GM12864 (cell line): ENCODE measurements around the gene SUN1.
"Not testable (repeated sequence)": the region's sequence is repeated elsewhere in the genome, so short reads cannot be mapped to it uniquely, and the experiment has no call there.

Experiments used
- DNase-seq: peaks from one replicate; pipeline ENCODE4 v3.0.0-alpha.2; 2011; ENCODE audit warnings: low read depth
- H3K4me3 ChIP-seq: 2 replicates; pipeline ENCODE4 v1.5.1; 2011; ENCODE audit warnings: mild to moderate bottlenecking, low read depth, low read length, control low read depth
- CTCF ChIP-seq: IDR thresholded peaks from 2 replicates; pipeline ENCODE4 v1.5.1; 2011; ENCODE audit warnings: low read depth, mild to moderate bottlenecking, moderate library complexity, low read length, control low read depth, inconsistent platforms; ENCODE audit errors: missing control alignments

SUN1 gene

GRCh38 chr7:865921-866320, 33.6 kb downstream of the SUN1 start:
- TF ChIP-seq CTCF: no peak
- no peak overlapping the region for H3K4me3 ChIP-seq
- no peak for DNase-seq

GRCh38 chr7:867001-867405, 34.7 kb downstream of the SUN1 start:
- TF ChIP-seq CTCF: no peak
- DNase-seq: no peak
- H3K4me3 ChIP-seq: no peak overlapping the region

GRCh38 chr7:867406-868188, 35.3 kb downstream of the SUN1 start:
- no peak for DNase-seq

GRCh38 chr7:868189-868486, 35.9 kb downstream of the SUN1 start:
- no peak overlapping the region for H3K4me3 ChIP-seq
- DNase-seq: no peak
- no peak for TF ChIP-seq CTCF

More at GRCh38 chr7:867406-868188, 35.3 kb downstream of the SUN1 start:
- no peak for TF ChIP-seq CTCF
- H3K4me3 ChIP-seq: no peak overlapping the region

GRCh38 chr7:869348-869747, 37.1 kb downstream of the SUN1 start:
- H3K4me3 ChIP-seq: no peak overlapping the region
- TF ChIP-seq CTCF: no peak

GRCh38 chr7:871900-872537, 39.7 kb downstream of the SUN1 start:
- no peak for TF ChIP-seq CTCF
- DNase-seq: no peak

More at GRCh38 chr7:869348-869747, 37.1 kb downstream of the SUN1 start:
- DNase-seq: no peak

GRCh38 chr7:872685-873084, 40.4 kb downstream of the SUN1 start:
- not testable (repeated sequence) for H3K4me3 ChIP-seq, DNase-seq

More at GRCh38 chr7:871900-872537, 39.7 kb downstream of the SUN1 start:
- no peak overlapping the region for H3K4me3 ChIP-seq
